ENCODE data around the gene GEMIN5.

- no peak for TF ChIP-seq GATA2 (IDR thresholded peaks at IDR 0.05; ENCODE audit: low read depth, low read length)
- TF ChIP-seq GATA3 (IDR thresholded peaks at IDR 0.05; ENCODE audit: low read depth, low read length) = no peak
Observed at GRCh38 chr5:154871734-154872133, 66.3 kb downstream of the GEMIN5 start.

Measured in SH-SY5Y (cell line).